HEK293 (cell line): ENCODE results near the gene IFNAR1.

ENCODE experiments used
- GLIS1 ChIP-seq: fragments of 450-650 bp; formaldehyde crosslinking; IDR thresholded peaks from 2 replicates; pipeline ENCODE4 v1.5.1; 2016; ENCODE audit warnings: missing biosample characterization, missing genetic modification characterization
- HOXD13 ChIP-seq: sonication (generic); formaldehyde crosslinking; IDR thresholded peaks from 2 replicates; pipeline ENCODE4 v1.8.0; 2022; ENCODE audit warnings: missing genetic modification reagents, borderline replicate concordance
- KLF10 ChIP-seq: fragments of 450-650 bp; IDR thresholded peaks from 2 replicates; pipeline ENCODE4 v1.5.1; 2018; ENCODE audit warnings: missing biosample characterization, mild to moderate bottlenecking, missing genetic modification characterization
- PRDM1 ChIP-seq: fragments of 450-650 bp; formaldehyde crosslinking; IDR thresholded peaks from 2 replicates; pipeline ENCODE4; 2016; ENCODE audit warnings: missing biosample characterization, missing genetic modification characterization
- SCRT1 ChIP-seq: fragments of 450-650 bp; formaldehyde crosslinking; IDR thresholded peaks from 2 replicates; pipeline ENCODE4 v1.5.1; 2016; ENCODE audit warnings: missing biosample characterization, missing genetic modification characterization, borderline replicate concordance
- SETDB1 ChIP-seq: IDR thresholded peaks from one replicate; pipeline ENCODE4 v1.6.1; 2017; ENCODE audit warnings: mild to moderate bottlenecking, low read length, moderate library complexity, mixed read lengths; ENCODE audit not compliant: insufficient read length
- WT1 ChIP-seq: fragments of 450-650 bp; formaldehyde crosslinking; IDR thresholded peaks from 2 replicates; pipeline ENCODE4 v1.5.1; 2016; ENCODE audit warnings: missing biosample characterization, missing genetic modification characterization
- ZBTB17 ChIP-seq: fragments of 450-650 bp; formaldehyde crosslinking; IDR thresholded peaks from 2 replicates; pipeline ENCODE4 v1.5.1; 2016; ENCODE audit warnings: missing biosample characterization, missing genetic modification characterization
- ZNF140 ChIP-seq: fragments of 450-650 bp; formaldehyde crosslinking; IDR thresholded peaks from 2 replicates; pipeline ENCODE4 v1.5.1; 2016; ENCODE audit warnings: missing biosample characterization, missing genetic modification characterization
- ZNF2 ChIP-seq: fragments of 450-650 bp; formaldehyde crosslinking; IDR thresholded peaks from 2 replicates; pipeline ENCODE4 v1.5.1; 2016; ENCODE audit warnings: missing biosample characterization, missing genetic modification characterization
- ZNF221 ChIP-seq: fragments of 450-650 bp; formaldehyde crosslinking; IDR thresholded peaks from 2 replicates; pipeline ENCODE4 v1.5.1; 2017; ENCODE audit warnings: missing biosample characterization, missing genetic modification characterization, borderline replicate concordance
- ZNF248 ChIP-seq: fragments of 450-650 bp; formaldehyde crosslinking; IDR thresholded peaks from 2 replicates; pipeline ENCODE4 v1.5.1; 2017; ENCODE audit warnings: missing biosample characterization, missing genetic modification characterization
- ZNF266 ChIP-seq: fragments of 450-650 bp; formaldehyde crosslinking; IDR thresholded peaks from 2 replicates; pipeline ENCODE4 v1.5.1; 2016; ENCODE audit warnings: missing biosample characterization, missing genetic modification characterization, low read depth
- ZNF391 ChIP-seq: fragments of 450-650 bp; formaldehyde crosslinking; IDR thresholded peaks from 2 replicates; pipeline ENCODE4 v1.5.1; 2016; ENCODE audit warnings: low read depth, missing biosample characterization, missing genetic modification characterization, borderline replicate concordance
- ZNF488 ChIP-seq: fragments of 450-650 bp; formaldehyde crosslinking; IDR thresholded peaks from 2 replicates; pipeline ENCODE4 v1.5.1; 2016; ENCODE audit warnings: missing biosample characterization, missing genetic modification characterization
- ZNF571 ChIP-seq: fragments of 450-650 bp; formaldehyde crosslinking; IDR thresholded peaks from 2 replicates; pipeline ENCODE4 v1.5.0; 2017; ENCODE audit warnings: missing biosample characterization, missing genetic modification characterization
- ZNF837 ChIP-seq: fragments of 450-650 bp; formaldehyde crosslinking; IDR thresholded peaks from 2 replicates; pipeline ENCODE4 v1.5.1; 2016; ENCODE audit warnings: missing biosample characterization, missing genetic modification characterization
- ZNF843 ChIP-seq: fragments of 450-650 bp; formaldehyde crosslinking; IDR thresholded peaks from 2 replicates; pipeline ENCODE4 v1.5.1; 2016; ENCODE audit warnings: missing biosample characterization, missing genetic modification characterization
- ZSCAN16 ChIP-seq: fragments of 450-650 bp; formaldehyde crosslinking; IDR thresholded peaks from 2 replicates; pipeline ENCODE4 v1.5.1; 2016; ENCODE audit warnings: missing biosample characterization, missing genetic modification characterization
- TF ChIP-seq, protein P1 (sequence below): fragments of 450-650 bp; formaldehyde crosslinking; IDR thresholded peaks from 2 replicates; pipeline ENCODE4 v1.5.1; 2016; ENCODE audit warnings: missing biosample characterization, missing genetic modification characterization
- TF ChIP-seq, protein P2 (sequence below): fragments of 450-650 bp; formaldehyde crosslinking; IDR thresholded peaks from 2 replicates; pipeline ENCODE4 v1.5.1; 2016; ENCODE audit warnings: missing biosample characterization, missing genetic modification characterization, borderline replicate concordance
- TF ChIP-seq, protein P3 (sequence below): fragments of 450-650 bp; formaldehyde crosslinking; IDR thresholded peaks from 2 replicates; pipeline ENCODE4 v1.5.1; 2016; ENCODE audit warnings: missing biosample characterization, missing genetic modification characterization
- TF ChIP-seq, protein P4 (sequence below): fragments of 450-650 bp; formaldehyde crosslinking; IDR thresholded peaks from 2 replicates; pipeline ENCODE4 v1.5.1; 2017; ENCODE audit warnings: missing biosample characterization, missing genetic modification characterization

IFNAR1 gene

GRCh38 chr21:33325222-33326067 lies 675 bp downstream of the IFNAR1 start (continued):
- peak; percentile 95 for TF ChIP-seq ZBTB17 (tag by site-specific recombination)
- 0 out of 2 replicates have a peak, but pooled peaks have one; percentile 8 for TF ChIP-seq WT1 (tag by site-specific recombination)
- TF ChIP-seq, protein P1, sequence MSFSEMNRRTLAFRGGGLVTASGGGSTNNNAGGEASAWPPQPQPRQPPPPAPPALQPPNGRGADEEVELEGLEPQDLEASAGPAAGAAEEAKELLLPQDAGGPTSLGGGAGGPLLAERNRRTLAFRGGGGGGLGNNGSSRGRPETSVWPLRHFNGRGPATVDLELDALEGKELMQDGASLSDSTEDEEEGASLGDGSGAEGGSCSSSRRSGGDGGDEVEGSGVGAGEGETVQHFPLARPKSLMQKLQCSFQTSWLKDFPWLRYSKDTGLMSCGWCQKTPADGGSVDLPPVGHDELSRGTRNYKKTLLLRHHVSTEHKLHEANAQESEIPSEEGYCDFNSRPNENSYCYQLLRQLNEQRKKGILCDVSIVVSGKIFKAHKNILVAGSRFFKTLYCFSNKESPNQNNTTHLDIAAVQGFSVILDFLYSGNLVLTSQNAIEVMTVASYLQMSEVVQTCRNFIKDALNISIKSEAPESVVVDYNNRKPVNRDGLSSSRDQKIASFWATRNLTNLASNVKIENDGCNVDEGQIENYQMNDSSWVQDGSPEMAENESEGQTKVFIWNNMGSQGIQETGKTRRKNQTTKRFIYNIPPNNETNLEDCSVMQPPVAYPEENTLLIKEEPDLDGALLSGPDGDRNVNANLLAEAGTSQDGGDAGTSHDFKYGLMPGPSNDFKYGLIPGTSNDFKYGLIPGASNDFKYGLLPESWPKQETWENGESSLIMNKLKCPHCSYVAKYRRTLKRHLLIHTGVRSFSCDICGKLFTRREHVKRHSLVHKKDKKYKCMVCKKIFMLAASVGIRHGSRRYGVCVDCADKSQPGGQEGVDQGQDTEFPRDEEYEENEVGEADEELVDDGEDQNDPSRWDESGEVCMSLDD (tag by site-specific recombination) = no peak
- no peak for TF ChIP-seq ZNF248 (tag by site-specific recombination)
- no peak for TF ChIP-seq SCRT1 (tag by site-specific recombination)
- TF ChIP-seq ZSCAN16 = peak; percentile 78
- TF ChIP-seq ZNF140 (tag by site-specific recombination) = no peak
- TF ChIP-seq PRDM1 (tag by site-specific recombination) = no peak
- TF ChIP-seq ZNF391 (tag by site-specific recombination) = peak; percentile 63; the same call in 1 of the 2 replicates
- TF ChIP-seq, protein P2, sequence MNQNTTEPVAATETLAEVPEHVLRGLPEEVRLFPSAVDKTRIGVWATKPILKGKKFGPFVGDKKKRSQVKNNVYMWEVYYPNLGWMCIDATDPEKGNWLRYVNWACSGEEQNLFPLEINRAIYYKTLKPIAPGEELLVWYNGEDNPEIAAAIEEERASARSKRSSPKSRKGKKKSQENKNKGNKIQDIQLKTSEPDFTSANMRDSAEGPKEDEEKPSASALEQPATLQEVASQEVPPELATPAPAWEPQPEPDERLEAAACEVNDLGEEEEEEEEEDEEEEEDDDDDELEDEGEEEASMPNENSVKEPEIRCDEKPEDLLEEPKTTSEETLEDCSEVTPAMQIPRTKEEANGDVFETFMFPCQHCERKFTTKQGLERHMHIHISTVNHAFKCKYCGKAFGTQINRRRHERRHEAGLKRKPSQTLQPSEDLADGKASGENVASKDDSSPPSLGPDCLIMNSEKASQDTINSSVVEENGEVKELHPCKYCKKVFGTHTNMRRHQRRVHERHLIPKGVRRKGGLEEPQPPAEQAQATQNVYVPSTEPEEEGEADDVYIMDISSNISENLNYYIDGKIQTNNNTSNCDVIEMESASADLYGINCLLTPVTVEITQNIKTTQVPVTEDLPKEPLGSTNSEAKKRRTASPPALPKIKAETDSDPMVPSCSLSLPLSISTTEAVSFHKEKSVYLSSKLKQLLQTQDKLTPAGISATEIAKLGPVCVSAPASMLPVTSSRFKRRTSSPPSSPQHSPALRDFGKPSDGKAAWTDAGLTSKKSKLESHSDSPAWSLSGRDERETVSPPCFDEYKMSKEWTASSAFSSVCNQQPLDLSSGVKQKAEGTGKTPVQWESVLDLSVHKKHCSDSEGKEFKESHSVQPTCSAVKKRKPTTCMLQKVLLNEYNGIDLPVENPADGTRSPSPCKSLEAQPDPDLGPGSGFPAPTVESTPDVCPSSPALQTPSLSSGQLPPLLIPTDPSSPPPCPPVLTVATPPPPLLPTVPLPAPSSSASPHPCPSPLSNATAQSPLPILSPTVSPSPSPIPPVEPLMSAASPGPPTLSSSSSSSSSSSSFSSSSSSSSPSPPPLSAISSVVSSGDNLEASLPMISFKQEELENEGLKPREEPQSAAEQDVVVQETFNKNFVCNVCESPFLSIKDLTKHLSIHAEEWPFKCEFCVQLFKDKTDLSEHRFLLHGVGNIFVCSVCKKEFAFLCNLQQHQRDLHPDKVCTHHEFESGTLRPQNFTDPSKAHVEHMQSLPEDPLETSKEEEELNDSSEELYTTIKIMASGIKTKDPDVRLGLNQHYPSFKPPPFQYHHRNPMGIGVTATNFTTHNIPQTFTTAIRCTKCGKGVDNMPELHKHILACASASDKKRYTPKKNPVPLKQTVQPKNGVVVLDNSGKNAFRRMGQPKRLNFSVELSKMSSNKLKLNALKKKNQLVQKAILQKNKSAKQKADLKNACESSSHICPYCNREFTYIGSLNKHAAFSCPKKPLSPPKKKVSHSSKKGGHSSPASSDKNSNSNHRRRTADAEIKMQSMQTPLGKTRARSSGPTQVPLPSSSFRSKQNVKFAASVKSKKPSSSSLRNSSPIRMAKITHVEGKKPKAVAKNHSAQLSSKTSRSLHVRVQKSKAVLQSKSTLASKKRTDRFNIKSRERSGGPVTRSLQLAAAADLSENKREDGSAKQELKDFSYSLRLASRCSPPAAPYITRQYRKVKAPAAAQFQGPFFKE (tag by site-specific recombination) = no peak
- no peak for TF ChIP-seq ZNF837 (tag by site-specific recombination)
- TF ChIP-seq GLIS1 (tag by site-specific recombination) = no peak
- TF ChIP-seq ZNF843 (tag by site-specific recombination) = no peak
- TF ChIP-seq SETDB1 = no peak
- TF ChIP-seq, protein P3, sequence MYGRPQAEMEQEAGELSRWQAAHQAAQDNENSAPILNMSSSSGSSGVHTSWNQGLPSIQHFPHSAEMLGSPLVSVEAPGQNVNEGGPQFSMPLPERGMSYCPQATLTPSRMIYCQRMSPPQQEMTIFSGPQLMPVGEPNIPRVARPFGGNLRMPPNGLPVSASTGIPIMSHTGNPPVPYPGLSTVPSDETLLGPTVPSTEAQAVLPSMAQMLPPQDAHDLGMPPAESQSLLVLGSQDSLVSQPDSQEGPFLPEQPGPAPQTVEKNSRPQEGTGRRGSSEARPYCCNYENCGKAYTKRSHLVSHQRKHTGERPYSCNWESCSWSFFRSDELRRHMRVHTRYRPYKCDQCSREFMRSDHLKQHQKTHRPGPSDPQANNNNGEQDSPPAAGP = no peak
- TF ChIP-seq ZNF2 = no peak; the same call in none of the 2 replicates
- TF ChIP-seq ZNF266 (tag by site-specific recombination) = no peak
- 0 out of 2 replicates have a peak, but pooled peaks have one; percentile 28 for TF ChIP-seq KLF10 (tag by site-specific recombination)
- TF ChIP-seq ZNF488 (tag by site-specific recombination) = no peak
- TF ChIP-seq, protein P4, sequence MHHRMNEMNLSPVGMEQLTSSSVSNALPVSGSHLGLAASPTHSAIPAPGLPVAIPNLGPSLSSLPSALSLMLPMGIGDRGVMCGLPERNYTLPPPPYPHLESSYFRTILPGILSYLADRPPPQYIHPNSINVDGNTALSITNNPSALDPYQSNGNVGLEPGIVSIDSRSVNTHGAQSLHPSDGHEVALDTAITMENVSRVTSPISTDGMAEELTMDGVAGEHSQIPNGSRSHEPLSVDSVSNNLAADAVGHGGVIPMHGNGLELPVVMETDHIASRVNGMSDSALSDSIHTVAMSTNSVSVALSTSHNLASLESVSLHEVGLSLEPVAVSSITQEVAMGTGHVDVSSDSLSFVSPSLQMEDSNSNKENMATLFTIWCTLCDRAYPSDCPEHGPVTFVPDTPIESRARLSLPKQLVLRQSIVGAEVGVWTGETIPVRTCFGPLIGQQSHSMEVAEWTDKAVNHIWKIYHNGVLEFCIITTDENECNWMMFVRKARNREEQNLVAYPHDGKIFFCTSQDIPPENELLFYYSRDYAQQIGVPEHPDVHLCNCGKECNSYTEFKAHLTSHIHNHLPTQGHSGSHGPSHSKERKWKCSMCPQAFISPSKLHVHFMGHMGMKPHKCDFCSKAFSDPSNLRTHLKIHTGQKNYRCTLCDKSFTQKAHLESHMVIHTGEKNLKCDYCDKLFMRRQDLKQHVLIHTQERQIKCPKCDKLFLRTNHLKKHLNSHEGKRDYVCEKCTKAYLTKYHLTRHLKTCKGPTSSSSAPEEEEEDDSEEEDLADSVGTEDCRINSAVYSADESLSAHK (tag by site-specific recombination) = no peak
- TF ChIP-seq ZNF571 (tag by site-specific recombination) = no peak
- TF ChIP-seq HOXD13 (CRISPR knock-in tag) = peak; percentile 41; the same call in 1 of the 2 replicates
- no peak for TF ChIP-seq ZNF221 (tag by site-specific recombination)
